ENCODE data around the gene DDIT4. TPM values are rescaled to one million over a fixed set of nuclear protein-coding genes. Genes with fewer than 3 reads are reported as not detected.

The DDIT4 gene
- total RNA-seq, 1 experiment from 2014 or later = 326 TPM

DNA sequence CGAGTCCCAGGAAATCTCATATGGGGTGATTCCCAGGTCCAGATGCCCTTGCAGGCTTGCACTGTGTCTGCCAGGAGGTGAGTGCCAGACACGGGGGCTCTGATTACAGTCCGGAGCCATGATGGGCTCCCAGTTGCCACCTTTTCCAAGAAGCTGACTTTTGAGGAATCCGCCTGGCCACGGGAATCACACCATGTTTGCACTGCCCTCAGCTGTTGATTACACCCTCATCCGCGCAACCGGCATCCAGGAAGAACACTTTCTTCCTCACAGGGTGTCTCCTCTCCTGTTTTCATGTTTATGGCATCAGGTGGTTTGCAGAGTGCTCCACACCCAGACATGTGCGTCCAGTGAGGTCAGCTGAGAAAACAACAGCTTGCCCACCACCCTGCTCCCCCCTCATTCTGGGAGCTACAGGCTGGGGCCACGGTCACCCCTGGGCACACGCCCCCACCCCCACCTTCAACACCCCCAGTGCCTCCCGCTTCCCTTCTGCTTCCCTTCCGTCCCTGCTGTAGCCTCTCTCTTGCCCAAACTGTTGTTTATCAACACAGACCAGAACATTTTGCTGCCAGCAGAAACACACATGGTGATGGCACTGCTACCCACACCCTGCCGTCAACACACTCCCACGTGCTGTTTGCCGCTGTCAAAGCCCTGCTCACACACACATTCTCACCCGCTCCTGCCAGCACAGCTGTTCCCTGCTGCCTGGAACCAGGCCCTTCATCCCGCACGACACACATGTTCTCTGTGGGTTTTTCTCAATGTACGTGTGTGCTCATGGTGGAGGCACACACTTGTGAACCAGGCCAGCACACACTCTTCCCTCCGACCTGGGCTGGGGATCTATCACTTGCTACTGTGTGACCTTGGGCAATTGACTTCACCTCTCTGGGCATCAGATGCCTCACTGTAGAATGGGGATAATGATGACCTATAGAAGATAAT is 35.8 kb downstream of the DDIT4 start:
- CTCF ChIA-PET = interaction anchor here (0.5 to 2.8 kb wide), 11 partner anchors 9 to 261 kb away, joined by 3 to 14 read pairs (median 5); partner anchors contain the start of gene DDIT4
- Mint-ChIP-seq H3K4me3 (ENCODE audit: low read depth, unreplicated experiment) (peak overlapping the region; percentile 34), H3K27me3 (ENCODE audit: unreplicated experiment) (no peaks in the 10 kb centered on the region), H3K27ac (ENCODE audit: unreplicated experiment) (peak overlapping the region; percentile 68), H3K36me3 (ENCODE audit: insufficient read depth, unreplicated experiment) (peaks cover 22% of the 10 kb centered on the region), H3K9me3 (ENCODE audit: low read depth, unreplicated experiment) (no peaks in the 10 kb centered on the region), H3K4me1 (ENCODE audit: low read depth, unreplicated experiment) (peaks cover 43% of the 10 kb centered on the region)
- TF ChIP-seq CTCF (IDR thresholded peaks at IDR 0.05; ENCODE audit: unreplicated experiment) = no peak
- intact Hi-C loops (cut with micrococcal nuclease; ENCODE audit: unreplicated experiment) = no loop called here
- no TSS peak for BruUV-seq (replicated peaks)
- no peak for DNase-seq

DNA sequence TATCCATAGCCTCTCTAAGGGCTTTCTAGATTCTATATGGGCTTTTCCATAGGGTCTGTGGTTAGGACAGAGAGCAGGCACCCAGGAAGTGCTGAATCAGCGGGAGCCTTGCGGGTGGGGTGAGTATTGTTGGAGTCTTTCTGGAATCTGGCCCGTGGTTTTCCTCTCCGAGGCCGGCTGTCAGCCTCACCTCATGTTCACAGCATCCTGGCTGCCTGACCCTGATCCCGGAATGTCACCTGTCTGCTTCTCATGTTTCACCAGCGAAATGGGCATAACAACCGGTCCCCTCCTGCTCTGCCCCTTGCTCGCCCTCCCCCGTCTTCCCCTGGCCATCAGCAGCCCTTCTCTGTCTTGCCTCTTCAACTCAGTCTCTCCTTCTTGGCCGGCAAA is 36.5 kb downstream of the DDIT4 start:
- Mint-ChIP-seq H3K4me1 (ENCODE audit: low read depth, unreplicated experiment) (peaks cover 46% of the 10 kb centered on the region), H3K9me3 (ENCODE audit: low read depth, unreplicated experiment) (no peaks in the 10 kb centered on the region), H3K4me3 (ENCODE audit: low read depth, unreplicated experiment) (peak overlapping the region; percentile 28), H3K36me3 (ENCODE audit: insufficient read depth, unreplicated experiment) (peaks cover 24% of the 10 kb centered on the region), H3K27me3 (ENCODE audit: unreplicated experiment) (no peaks in the 10 kb centered on the region), H3K27ac (ENCODE audit: unreplicated experiment) (peak overlapping the region; percentile 68)
- no TSS peak for BruUV-seq (replicated peaks)
- CTCF ChIA-PET = interaction anchor here (2.8 kb wide), 1 partner anchor 35 kb away, joined by 14 read pairs; the partner anchor contains the start of gene DDIT4
- intact Hi-C loops (cut with micrococcal nuclease; ENCODE audit: unreplicated experiment) = no loop called here
- TF ChIP-seq CTCF (IDR thresholded peaks at IDR 0.05; ENCODE audit: unreplicated experiment) = no peak
- DNase-seq = peak; percentile 50

- TF ChIP-seq CTCF (IDR thresholded peaks at IDR 0.05; ENCODE audit: unreplicated experiment) = no peak
- peaks cover 28% of the 10 kb centered on the region for H3K36me3 Mint-ChIP-seq (ENCODE audit: insufficient read depth, unreplicated experiment)
- H3K27ac Mint-ChIP-seq (ENCODE audit: unreplicated experiment) = peak overlapping the region; percentile 68
- no peaks in the 10 kb centered on the region for H3K9me3 Mint-ChIP-seq (ENCODE audit: low read depth, unreplicated experiment)
- no peak overlapping the region for H3K4me3 Mint-ChIP-seq (ENCODE audit: low read depth, unreplicated experiment)
- no peaks in the 10 kb centered on the region for H3K27me3 Mint-ChIP-seq (ENCODE audit: unreplicated experiment)
- H3K4me1 Mint-ChIP-seq (ENCODE audit: low read depth, unreplicated experiment) = peaks cover 46% of the 10 kb centered on the region
- CTCF ChIA-PET = no interaction called here
- no TSS peak for BruUV-seq (replicated peaks)
- intact Hi-C loops (cut with micrococcal nuclease; ENCODE audit: unreplicated experiment) = no loop called here
- DNase-seq = no peak
Observed at GRCh38 chr10:72310636-72311035, 36.9 kb downstream of the DDIT4 start.

DNA sequence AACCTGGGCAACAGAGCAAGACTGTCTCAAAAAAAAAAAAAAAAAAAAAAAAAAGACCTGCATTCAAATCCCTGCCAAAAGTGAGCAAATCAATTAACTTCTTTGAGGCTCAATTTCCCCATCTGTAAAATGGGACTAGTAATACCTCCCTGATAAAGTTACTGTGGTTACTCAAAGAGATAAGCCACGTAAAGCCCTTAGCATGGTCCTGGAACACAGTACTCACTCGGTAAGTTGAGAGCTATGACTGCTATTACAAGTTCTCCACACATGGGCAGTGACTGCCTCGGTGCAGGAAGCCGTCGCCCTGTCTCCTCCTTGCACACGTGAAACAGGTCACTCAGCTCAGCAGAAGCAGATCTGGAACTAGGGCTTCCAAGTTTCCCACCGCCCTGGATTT is 37.9 kb downstream of the DDIT4 start:
- Mint-ChIP-seq H3K36me3 (ENCODE audit: insufficient read depth, unreplicated experiment) (peaks cover 36% of the 10 kb centered on the region), H3K27me3 (ENCODE audit: unreplicated experiment) (no peaks in the 10 kb centered on the region), H3K27ac (ENCODE audit: unreplicated experiment) (peak overlapping the region; percentile 68), H3K9me3 (ENCODE audit: low read depth, unreplicated experiment) (no peaks in the 10 kb centered on the region), H3K4me1 (ENCODE audit: low read depth, unreplicated experiment) (peaks cover 54% of the 10 kb centered on the region), H3K4me3 (ENCODE audit: low read depth, unreplicated experiment) (no peak overlapping the region)
- CTCF ChIA-PET = interaction anchor here (0.7 kb wide), 1 partner anchor 35 kb away, joined by 3 read pairs; no protein-coding TSS in a partner anchor
- no peak for DNase-seq
- intact Hi-C loops (cut with micrococcal nuclease; ENCODE audit: unreplicated experiment) = no loop called here
- TF ChIP-seq CTCF (IDR thresholded peaks at IDR 0.05; ENCODE audit: unreplicated experiment) = no peak
- no TSS peak for BruUV-seq (replicated peaks)
